WERI-Rb-1 (cell line): ENCODE data around the gene NLGN2.

Experiments used
- DNase-seq: peaks from one replicate; pipeline ENCODE4 v3.0.0-alpha.2; 2020
- H3K27ac ChIP-seq: fragments of 250-450 bp; sonication (Bioruptor Pico); 2 replicates; pipeline ENCODE4 v1.5.1; 2020; ENCODE audit warnings: mild to moderate bottlenecking, moderate library complexity
- H3K27me3 ChIP-seq: fragments of 250-450 bp; sonication (Bioruptor Pico); 2 replicates; pipeline ENCODE4 v1.5.1; 2021; ENCODE audit warnings: mild to moderate bottlenecking, low read depth, moderate library complexity; ENCODE audit not compliant: insufficient read depth, severe bottlenecking
- H3K36me3 ChIP-seq: fragments of 250-450 bp; sonication (Bioruptor Pico); 2 replicates; pipeline ENCODE4 v1.5.1; 2020; ENCODE audit warnings: mild to moderate bottlenecking, moderate library complexity
- H3K4me3 ChIP-seq: 2 replicates; pipeline ENCODE4 v1.5.1; 2011; ENCODE audit warnings: low read depth, mild to moderate bottlenecking, control low read depth, low read length
- H3K9me3 ChIP-seq: fragments of 250-450 bp; sonication (Bioruptor Pico); 2 replicates; pipeline ENCODE4 v1.5.1; 2021; ENCODE audit warnings: mild to moderate bottlenecking, moderate library complexity; ENCODE audit not compliant: severe bottlenecking
- CTCF ChIP-seq: IDR thresholded peaks from 2 replicates; pipeline ENCODE4 v1.5.1; 2011; ENCODE audit warnings: low read depth, mild to moderate bottlenecking, control low read depth, inconsistent platforms, low read length

Gene NLGN2

DNA sequence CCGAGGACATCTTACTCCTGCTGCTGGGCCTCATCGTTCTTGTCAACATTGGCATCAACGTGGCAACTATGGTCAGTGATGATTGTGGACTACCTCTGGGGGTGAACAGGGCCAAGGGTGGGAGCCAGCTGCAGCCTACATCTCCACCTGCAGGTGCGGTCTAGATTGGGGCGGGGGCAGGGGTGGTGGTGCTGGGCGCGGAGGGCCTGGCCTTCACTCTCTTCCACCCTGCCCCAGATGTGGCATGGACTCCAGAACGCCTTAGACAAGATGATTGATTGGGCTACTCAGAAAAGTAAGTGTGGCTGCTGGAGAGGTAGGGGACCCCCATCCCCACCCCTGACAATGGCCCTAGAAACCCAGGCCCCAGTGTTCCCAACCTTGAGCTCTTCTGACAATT is 18.1 kb downstream of the NLGN2 start:
- no peak for TF ChIP-seq CTCF
- DNase-seq, result no peak
- H3K9me3 ChIP-seq, result no peaks in the 10 kb centered on the region
- no peak overlapping the region for H3K27ac ChIP-seq
- no peak overlapping the region for H3K4me3 ChIP-seq
- H3K27me3 ChIP-seq, result no peaks in the 10 kb centered on the region
- H3K36me3 ChIP-seq, result no peaks in the 10 kb centered on the region

- TF ChIP-seq CTCF, result no peak
- Histone ChIP-seq H3K27ac (no peak overlapping the region), H3K9me3 (no peaks in the 10 kb centered on the region), H3K27me3 (no peaks in the 10 kb centered on the region), H3K4me3 (no peak overlapping the region), H3K36me3 (no peaks in the 10 kb centered on the region)
- DNase-seq, result no peak
These were observed 18.7 kb downstream of the NLGN2 start for GRCh38 chr17:7426203-7426863.

GRCh38 chr17:7426896-7427489 is 19.3 kb downstream of the NLGN2 start:
- no peaks in the 10 kb centered on the region for H3K36me3 ChIP-seq
- no peak overlapping the region for H3K4me3 ChIP-seq
- no peaks in the 10 kb centered on the region for H3K9me3 ChIP-seq
- H3K27me3 ChIP-seq, result no peaks in the 10 kb centered on the region
- no peak for TF ChIP-seq CTCF
- DNase-seq, result no peak
- H3K27ac ChIP-seq, result no peak overlapping the region

- no peak for TF ChIP-seq CTCF
- no peaks in the 10 kb centered on the region for H3K27me3 ChIP-seq
These were observed 19.9 kb downstream of the NLGN2 start for GRCh38 chr17:7427549-7427948.

DNA sequence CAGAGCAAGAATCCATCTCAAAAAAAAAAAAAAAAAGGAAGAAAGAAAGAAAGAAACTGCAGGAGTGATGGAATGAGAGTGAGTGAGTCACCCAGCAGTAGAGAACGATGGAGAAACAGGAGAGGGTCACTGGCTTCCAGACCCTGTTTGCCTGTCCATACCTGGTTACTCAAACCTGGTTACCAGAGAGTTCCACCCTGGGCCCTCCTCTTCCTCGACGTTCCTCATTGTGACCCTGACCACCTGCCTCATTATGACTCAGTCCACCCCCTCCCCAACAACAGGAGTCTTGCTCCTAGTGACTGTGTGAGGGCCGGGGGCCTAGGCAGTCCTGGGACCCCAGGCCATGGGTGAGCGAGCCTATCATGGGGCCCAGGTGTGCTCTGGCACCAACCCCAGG is 20.9 kb downstream of the NLGN2 start, which contains the start of gene SPEM3:
Gene SPEM3, plus strand, starts transcription at position 301 of the 400 bp plus-strand sequence. Its CDS starts 46 bp downstream, at position 347.
- DNase-seq, result no peak
- Histone ChIP-seq H3K27ac (no peak within 1 kb of the TSS), H3K4me3 (no peak within 1 kb of the TSS), H3K36me3 (no peaks in the 10 kb centered on the region), H3K9me3 (no peaks in the 10 kb centered on the region), H3K27me3 (no peaks in the 10 kb centered on the region)
- TF ChIP-seq CTCF, result no peak

More at GRCh38 chr17:7427549-7427948, 19.9 kb downstream of the NLGN2 start:
- DNase-seq, result no peak
- no peaks in the 10 kb centered on the region for H3K9me3 ChIP-seq
- no peak overlapping the region for H3K27ac ChIP-seq
- no peaks in the 10 kb centered on the region for H3K36me3 ChIP-seq
- H3K4me3 ChIP-seq, result no peak overlapping the region
